GM21576 (cell line): ENCODE measurements around the gene ZNF24.

Experiments used
- ATAC-seq: cut with Tn5 transposase; IDR thresholded peaks from one replicate; pipeline ENCODE4 v1.9.1; 2021; ENCODE audit warnings: mild to moderate bottlenecking, moderate library complexity; ENCODE audit not compliant: unreplicated experiment

The ZNF24 gene

GRCh38 chr18:35303610-35304009 lies 40.6 kb downstream of the ZNF24 start:
- no peak for ATAC-seq

GRCh38 chr18:35296060-35296459 lies 48.2 kb downstream of the ZNF24 start:
- no peak for ATAC-seq

DNA sequence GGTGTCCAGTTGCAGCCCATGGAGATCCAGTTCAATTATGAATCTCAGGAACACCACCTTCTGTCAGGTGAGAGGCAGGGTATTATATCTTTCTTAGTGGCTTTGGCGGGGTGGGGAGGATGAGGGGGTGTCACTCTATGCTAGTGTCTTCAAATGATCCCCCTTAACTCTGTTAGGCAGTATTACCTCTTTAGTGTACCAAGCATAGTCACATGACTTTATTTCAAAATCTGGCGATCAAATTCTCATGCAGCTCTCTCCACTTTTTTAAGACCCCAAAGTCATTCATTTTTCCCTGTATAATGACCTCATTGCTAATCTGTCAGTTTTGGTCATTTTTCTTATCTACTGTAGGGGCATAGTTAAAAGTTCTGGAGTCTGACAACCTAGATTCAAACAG lies 53.1 kb downstream of the ZNF24 start:
- no peak for ATAC-seq

- peak; percentile 92 for ATAC-seq
Observed at GRCh38 chr18:35290094-35290735, 54.0 kb downstream of the ZNF24 start, which contains the start of gene ZSCAN30. TSS of gene ZSCAN30 (minus strand) at chr18:35290229. CDS start at chr18:35264352, 25,877 bp downstream.

- peak; percentile 30 for ATAC-seq
Observed at GRCh38 chr18:35289727-35290093, 54.5 kb downstream of the ZNF24 start.

DNA sequence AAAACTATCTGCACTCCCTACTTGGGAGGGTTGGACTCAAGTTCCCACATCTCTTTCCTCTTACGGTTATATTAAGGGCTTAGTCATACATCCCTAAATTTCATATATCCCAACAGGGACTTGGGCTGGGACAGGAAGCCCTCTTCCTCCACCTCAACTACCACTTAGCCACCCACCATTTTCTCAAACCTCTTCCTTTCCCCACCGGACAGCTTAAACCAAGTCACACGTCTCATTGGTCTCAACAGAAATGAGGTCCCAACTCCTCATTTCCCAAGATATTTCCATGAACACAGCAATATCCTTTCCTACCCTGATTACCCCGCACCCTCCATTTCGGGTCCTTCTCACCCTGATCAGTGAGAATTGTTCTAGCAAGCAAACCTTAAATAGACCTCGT lies 54.9 kb downstream of the ZNF24 start:
- no peak for ATAC-seq

- ATAC-seq: no peak
Observed at GRCh38 chr18:35284841-35285240, 59.4 kb downstream of the ZNF24 start.

DNA sequence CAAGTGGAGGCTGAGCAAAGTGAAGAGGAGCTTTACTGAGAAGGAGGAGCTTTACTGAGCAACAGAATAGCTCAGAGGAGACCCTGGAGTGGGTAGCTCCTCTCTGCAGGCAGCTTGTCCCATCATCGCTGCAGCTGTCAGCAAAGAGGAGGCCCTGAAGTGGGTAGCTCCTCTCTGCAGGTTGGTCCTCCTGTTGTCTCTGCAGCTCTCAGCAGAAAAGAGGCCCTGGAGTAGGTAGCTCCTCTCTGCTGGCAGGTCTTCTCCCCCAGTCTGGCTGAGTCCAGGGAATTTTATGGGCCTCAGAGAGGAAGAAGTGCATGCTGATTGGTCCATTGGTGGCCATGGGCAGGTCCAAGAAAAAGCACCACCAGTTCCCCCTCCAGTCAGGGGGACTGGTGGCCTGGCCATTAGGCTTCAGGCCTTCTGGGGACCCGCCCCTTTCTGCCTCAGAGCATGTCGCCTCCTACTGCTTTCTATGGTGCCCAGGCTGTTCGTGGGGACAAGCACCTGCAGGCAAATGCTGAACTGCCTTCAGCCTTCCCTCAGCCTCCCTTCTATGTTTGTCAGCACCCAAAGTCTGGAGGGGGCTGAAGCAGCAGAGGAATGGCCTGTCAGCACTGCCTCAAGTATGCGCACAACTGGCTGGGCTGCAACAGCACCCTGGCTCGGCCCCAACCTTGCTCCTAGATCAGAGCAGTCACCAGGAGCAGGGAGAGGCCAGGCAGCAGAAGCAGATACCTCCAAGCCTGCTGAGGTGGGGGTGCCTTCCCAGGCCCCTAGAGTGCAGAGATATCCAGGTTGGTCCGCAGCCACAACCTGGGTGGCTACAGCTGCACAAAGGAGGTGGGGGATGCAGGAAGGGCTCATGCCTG lies 60.1 kb downstream of the ZNF24 start:
- no peak for ATAC-seq

DNA sequence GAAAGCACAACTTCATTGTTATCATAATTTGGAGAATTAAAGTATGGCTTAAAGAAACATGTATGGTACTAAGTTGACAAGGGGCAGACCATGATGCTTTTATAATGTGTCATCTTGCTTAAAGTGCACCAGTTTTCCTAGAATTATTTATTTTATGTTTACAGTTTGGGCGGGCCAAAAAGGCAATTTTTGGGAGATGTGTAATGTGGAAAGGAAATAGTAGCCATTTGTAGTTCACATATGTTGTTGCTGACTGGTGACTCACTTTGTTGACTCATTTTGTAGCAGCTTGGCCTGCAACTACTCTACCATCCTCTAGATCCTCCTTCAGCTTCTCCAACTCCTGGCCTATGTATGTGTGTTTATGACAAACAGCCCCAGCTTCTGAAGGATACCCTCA lies 61.9 kb downstream of the ZNF24 start:
- no peak for ATAC-seq
